ENCODE data around the gene TERT.
"Not testable (repeated sequence)": the region's sequence is repeated elsewhere in the genome, so short reads cannot be mapped to it uniquely, and the experiment has no call there.

The TERT gene

DNA sequence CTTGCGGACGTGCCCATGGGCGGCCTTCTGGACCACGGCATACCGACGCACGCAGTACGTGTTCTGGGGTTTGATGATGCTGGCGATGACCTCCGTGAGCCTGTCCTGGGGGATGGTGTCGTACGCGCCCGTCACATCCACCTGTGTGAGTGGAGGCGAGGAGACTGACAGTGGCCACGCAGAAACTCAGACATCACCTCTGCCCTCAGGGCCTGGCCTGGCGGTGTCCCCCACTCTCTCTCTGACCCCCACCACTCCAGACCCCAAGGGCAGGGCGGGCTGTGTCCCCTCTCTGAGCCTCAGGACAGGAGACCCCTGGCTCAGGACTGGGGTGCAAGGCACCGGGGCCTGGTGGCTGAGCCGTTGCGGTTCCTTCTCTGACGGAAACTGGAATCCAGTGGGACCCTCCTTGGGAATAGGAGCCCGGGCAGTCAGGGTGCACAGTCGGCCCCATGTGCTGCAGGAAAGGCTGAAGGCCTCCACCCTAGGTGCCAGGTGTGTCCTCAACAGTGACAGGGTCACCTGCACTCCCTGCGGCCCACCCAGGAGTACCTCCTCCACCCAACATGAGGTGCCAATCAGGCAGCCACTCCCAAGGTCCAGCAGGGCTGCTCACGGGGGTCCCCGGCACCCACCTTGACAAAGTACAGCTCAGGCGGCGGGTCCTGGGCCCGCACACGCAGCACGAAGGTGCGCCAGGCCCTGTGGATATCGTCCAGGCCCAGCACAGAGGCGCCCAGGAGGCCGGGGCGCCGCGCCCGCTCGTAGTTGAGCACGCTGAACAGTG lies 16.0 kb downstream of the TERT start:
- no peak for DNase-seq (ENCODE audit: low read depth in 2 of 2)

DNA sequence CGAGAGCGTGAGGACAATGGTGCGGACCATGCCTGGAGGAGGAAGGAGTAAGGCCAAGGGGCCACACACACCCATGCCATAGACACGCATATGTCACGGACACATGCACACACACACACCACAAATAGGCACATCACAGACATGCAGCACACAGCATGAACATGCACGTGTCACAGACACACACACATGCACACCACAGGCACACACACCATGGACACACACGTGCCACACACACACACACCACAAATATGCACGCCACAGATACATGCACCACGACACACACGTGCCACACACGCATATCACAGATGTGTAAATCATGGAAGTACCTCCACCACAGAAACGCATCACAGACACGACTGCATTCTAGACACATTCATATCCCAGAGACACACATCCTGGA lies 16.7 kb downstream of the TERT start:
- DNase-seq (ENCODE audit: low read depth in 2 of 2): no peak

GRCh38 chr5:1277781-1278180 lies 17.1 kb downstream of the TERT start:
- DNase-seq (ENCODE audit: low read depth in 2 of 2): no peak

DNA sequence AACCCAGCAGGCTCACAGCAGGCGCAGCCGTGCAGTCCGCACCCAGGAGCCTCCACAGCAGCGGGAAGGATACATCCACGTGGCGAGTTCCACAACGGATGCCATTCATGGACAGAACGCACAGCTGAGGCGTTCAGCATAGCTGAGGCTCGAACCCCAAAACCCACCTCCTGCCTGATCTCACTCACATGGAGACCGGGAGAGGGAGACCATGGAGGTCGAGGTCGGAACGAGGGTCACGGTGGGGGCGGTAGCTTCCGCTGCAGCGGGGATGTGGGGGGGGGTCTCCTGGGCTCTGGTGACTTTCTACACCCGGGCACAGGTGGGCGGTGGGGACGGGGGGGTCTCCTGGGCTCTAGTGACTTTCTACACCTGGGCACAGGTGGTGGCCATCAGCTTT lies 17.5 kb downstream of the TERT start:
- no peak for DNase-seq (ENCODE audit: low read depth in 2 of 2)

GRCh38 chr5:1276930-1277329 lies 17.9 kb downstream of the TERT start:
- no peak for DNase-seq (ENCODE audit: low read depth in 2 of 2)

DNA sequence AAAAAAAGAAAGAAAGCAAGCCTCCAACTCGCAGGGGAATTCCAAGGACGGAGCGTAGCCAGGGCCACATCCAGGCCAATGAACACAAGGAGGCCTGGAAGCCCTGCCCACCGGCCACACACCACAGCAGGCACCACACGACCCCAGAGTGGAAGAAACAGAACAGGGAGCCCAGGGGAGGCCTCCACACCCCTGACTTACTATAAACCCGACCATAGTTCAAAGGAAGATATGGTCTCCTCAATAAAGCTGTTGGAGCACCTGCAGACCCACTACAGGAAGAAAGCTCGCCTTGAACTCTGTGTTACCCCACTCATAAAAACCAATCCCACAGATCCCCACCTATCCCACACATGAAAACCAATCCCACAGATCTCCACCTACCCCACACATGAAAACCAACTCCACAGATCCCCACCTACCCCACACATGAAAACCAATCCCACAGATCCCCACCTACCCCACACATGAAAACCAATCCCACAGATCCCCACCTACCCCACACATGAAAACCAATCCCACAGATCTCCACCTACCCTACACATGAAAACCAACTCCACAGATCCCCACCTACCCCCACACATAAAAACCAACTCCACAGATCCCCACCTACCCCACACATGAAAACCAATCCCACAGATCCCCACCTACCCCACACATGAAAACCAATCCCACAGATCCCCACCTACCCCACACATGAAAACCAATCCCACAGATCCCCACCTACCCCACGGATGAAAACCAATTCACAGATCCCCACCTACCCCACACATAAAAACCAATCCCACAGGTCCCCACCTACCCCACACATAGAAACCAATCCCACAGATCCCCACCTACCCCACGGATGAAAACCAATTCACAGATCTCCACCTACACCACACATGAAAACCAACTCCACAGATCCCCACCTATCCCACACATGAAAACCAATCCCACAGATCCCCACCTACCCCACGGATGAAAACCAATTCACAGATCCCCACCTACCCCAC lies 19.2 kb downstream of the TERT start:
- not testable (repeated sequence) for DNase-seq (ENCODE audit: low read depth in 2 of 2)

- DNase-seq (ENCODE audit: low read depth in 2 of 2): no peak
Observed at GRCh38 chr5:1274471-1274870, 20.4 kb downstream of the TERT start.

GRCh38 chr5:1273745-1274144 lies 21.1 kb downstream of the TERT start:
- DNase-seq (ENCODE audit: low read depth in 2 of 2): no peak

- DNase-seq (ENCODE audit: low read depth in 2 of 2): no peak
Observed at GRCh38 chr5:1272201-1272600, 22.7 kb downstream of the TERT start.

- no peak for DNase-seq (ENCODE audit: low read depth in 2 of 2)
Observed at GRCh38 chr5:1270933-1271914, 23.6 kb downstream of the TERT start.

DNA sequence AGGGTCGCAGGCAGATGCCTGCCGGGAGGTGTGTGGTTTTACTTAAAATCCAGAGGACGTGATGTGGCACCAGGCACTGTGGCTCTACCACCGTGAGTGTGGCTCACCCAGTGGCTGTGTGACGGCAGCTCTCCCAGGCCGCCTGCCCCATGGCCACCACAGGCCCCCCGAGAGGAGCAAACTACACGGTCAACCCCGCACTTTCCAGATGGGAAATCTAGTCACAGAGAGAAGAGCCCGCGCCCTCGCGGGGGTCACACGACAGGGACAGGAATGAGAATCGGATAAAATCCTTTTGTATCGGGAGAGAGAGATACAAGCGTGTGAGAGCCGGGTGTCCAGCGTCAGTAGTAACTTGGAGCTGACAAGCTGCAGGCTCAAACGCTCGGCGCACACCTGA lies 24.4 kb downstream of the TERT start:
- no peak for DNase-seq (ENCODE audit: low read depth in 2 of 2)

- DNase-seq (ENCODE audit: low read depth in 2 of 2): no peak
Observed at GRCh38 chr5:1268666-1269065, 26.2 kb downstream of the TERT start.

GRCh38 chr5:1268056-1268455 lies 26.8 kb downstream of the TERT start:
- no peak for DNase-seq (ENCODE audit: low read depth in 2 of 2)

DNA sequence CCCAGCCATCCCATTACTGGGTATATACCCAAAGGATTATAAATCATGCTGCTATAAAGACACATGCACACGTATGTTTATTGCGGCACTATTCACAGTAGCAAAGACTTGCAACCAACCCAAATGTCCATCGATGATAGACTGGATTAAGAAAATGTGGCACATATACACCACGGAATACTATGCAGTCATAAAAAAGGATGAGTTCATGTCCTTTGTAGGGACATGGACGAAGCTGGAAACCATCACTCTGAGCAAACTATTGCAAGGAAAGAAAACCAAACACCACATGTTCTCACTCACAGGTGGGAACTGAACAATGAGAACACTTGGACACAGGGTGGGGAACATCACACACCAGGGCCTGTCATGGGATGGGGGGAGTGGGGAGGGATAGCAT lies 27.4 kb downstream of the TERT start:
- DNase-seq (ENCODE audit: low read depth in 2 of 2): not testable (repeated sequence)

GRCh38 chr5:1266791-1267190 lies 28.1 kb downstream of the TERT start:
- DNase-seq (ENCODE audit: low read depth in 2 of 2): no peak

DNA sequence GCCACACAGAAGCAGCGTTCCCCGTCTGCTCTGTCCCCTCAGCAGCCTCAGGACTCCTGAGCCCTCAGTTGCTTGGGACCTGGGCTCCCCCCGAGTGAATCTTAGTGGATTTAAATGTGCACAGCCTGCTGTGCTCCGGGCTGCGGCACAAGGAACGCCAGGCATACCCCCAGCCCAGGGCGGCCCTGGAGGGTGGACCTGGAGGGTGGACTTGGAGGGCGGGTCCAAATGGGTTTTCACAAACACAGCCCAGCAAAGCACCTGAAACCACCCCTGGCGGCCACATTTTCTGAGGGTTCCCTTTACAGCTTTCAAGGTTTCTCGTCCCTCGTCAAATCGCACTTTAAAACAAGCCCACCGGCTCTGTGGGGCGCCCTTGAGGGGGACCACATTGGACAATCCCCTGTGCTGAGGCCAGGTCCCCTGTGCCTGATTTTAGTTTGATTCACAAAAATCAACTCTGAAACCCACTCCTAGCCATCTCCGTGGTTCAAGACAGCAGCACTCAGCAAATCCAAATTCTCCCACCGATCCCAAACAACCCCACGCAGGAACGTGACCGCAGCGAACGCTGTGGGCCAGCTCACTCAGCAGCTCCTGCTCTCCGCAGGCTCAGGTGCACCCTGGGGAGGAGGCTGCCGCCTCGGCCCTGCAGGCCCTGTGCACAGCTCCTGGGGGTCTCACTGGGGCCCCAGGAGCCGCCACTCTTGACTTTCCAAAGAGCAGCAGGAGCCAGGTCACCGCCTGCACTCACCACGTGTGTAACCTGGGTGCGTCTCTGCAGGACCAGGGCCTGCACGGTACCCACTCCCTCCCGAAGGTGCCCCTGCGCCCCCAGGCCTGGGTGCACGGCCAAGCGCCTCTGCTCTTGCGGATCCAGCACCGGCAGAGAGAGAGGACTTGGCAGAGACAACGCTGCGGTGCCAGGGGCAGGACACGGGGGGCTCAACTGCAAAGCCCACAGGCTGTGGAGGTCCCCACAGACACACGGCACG lies 29.1 kb downstream of the TERT start:
- no peak for DNase-seq (ENCODE audit: low read depth in 2 of 2)

DNA sequence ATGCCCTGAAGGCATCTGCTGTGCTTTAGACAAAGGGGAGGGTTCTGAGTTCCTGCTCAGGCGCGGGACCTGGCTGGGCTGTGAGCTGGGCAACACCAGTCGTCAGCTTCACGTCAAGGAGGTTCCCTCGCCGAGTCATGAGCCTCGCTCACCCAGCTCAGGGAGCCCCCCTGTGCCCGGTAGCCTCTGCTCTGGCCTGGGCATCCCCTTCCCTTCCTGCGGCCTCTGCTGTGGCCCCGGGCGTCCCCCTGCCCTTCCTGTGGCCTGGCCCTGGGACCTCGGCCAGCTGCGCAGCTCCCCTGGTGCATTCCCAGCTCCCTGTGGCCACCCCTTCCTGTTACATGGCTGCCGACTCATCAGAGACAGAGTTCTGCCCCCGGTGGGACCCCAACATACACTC lies 29.8 kb downstream of the TERT start:
- no peak for DNase-seq (ENCODE audit: low read depth in 2 of 2)

GRCh38 chr5:1264211-1264610 lies 30.7 kb downstream of the TERT start:
- no peak for DNase-seq (ENCODE audit: low read depth in 2 of 2)

DNA sequence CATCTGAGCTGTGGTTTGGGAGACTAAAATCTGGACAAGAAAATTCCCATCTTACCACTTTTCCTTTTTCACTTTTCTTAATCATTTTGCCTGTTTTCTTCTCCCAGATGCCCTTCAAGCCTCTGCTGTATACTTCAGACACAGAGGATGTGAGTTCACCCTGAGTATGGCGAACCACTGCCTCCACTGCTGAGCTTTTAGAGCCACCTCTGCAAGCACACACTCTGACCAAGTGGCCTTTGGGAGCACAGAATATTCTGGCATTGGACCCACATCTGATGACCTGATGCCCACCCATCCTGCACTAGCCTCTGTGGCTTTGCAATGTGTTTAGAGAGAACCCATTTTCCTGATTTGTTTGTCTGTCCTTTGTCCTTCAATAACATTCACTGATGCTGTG lies 32.5 kb downstream of the TERT start:
- no peak for DNase-seq (ENCODE audit: low read depth in 2 of 2)

DNA sequence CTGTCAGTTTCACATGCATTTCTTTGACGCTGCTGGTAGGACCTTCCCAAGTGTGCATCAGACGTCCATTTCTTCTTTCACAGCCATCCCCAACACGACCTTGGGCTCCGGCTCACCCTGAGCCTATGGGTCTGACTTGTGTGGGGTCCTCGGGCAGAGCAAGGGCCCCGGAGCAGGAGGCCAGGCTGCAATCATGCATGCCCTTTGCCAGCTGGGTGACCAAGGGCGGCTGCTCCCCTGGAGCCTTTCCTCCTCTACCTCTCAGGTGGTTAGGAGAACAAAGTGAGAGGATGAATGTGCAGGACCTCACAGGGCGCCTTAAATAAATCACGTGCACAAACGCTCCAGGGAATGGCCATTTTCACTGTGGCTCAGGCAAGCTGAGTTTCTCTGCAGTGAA lies 33.2 kb downstream of the TERT start:
- no peak for DNase-seq (ENCODE audit: low read depth in 2 of 2)
